ENCODE data around the gene CAMK1D. TPM values are rescaled to one million over a fixed set of nuclear protein-coding genes. Genes with fewer than 3 reads are reported as not detected.
"Not testable (repeated sequence)": the region's sequence is repeated elsewhere in the genome, so short reads cannot be mapped to it uniquely, and the experiment has no call there.

The CAMK1D gene
- total RNA-seq, 1 donor from 2014 or later, result 3.1 TPM

DNA sequence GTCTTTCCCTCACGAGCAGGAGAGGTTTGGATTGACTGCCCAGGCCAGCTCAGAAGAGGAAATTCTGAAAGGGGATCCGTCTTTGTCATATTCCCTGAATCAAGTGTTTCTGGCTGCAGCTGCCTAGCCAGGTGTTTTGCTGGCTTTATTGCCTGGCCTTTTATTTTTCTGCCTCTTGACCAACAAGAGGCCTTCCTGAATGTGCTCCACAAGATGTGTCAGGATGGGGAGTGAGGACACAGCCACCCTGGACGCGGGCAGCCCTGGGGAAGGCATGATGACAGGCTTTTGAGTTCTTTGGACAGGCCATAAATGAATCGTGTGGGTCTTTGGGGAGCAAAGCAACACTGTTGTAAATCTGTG is 163.6 kb downstream of the CAMK1D start:
- DNase-seq (ENCODE audit: low spot score), result no peak

DNA sequence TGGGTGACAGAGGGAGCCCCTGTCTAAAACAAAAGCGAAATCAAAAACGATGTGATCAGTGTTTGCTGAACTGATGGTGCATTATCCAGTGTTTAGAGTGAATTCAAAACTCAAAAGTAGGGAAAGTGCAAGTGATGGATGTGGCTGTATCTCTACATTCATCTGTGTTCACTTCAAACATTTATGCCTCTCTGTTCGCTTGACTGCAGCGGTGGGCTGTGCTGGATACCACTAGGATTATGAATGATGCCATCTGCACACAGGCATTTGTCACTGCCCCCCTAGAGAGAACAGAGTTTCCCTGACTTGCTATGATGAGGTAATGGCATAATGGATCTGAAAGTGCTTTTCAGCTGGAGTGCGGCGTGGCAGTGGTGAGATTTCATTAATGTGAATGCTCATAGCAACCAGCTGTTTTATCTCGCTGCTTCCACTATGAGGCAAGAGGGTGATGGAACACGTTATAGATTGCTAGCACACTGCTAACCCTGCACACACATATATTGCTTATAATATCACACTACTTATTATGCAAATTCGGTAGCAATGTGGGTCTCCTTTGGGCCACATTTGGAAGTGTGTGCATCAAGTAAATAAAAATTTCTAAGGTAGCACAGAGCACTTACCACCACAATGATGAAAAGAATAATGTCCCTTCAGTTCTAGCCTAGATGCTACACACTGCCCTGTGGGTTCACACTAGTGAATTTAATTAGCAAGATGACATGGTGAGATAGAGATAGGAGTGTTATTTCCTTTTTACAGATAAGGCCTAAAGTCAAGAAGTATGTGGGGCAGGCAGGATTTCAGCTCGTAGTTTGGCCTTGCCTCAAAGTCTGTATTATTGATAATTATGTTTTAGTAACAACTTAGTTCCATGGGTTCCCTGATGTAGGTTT is 164.7 kb downstream of the CAMK1D start:
- DNase-seq (ENCODE audit: low spot score), result peak; percentile 24

DNA sequence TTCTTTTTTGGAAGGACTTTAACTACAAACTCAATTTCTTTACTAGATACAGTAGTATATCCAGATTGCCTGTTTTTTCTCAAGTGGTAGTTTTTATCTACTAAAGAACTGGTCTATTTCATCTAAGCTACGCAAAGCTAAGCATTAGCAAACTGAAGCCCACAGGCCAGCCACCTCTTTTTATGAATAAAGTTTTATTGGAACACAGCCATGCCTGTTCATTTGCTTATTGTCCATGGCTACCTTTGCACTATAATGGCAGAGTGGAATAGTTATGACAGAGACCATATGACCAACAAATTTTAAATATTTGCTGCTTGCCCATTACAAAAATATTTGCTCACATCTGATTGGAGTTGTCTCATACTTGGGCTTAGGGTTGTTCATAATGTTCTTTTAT is 168.7 kb downstream of the CAMK1D start:
- peak; percentile 15 for DNase-seq (ENCODE audit: low spot score)

DNA sequence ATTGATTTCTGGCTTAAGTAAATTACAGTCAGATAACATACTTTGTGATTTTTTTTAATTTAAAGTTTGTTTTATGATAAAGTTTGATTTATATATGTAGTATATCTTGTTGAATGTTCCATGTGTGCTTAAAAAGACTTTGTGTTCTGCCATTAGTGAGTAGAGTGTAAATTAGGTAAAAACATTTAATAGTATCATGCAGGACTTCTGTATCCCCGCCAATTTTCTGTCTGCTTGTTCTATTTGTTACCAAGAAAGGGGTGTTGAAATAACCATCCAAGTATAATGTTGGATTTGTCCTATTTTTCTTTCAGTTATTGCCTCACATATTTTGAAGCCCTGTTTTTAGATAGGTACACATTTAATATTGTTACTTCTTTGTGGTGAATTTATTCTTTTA is 172.1 kb downstream of the CAMK1D start:
- no peak for DNase-seq (ENCODE audit: low spot score)

DNA sequence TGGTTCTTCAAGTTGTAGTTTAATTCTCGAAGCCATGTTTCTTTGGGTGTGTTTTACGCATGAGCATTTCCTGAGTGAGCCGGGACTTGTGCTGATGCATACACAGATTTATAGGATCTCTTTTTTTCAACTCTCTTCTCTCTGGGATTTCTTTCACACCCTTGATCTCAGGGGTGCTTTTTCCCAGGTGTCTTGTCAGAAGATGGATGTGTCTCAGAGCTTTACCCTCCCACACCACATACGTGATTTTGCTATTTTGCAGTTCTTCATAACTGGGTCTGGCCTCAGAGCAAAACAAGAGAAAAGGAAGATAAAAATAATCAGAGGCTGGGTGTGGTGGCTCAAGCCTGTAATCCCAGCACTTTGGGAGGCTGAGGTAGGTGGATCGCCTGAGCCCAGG is 177.0 kb downstream of the CAMK1D start:
- no peak for DNase-seq (ENCODE audit: low spot score)

DNA sequence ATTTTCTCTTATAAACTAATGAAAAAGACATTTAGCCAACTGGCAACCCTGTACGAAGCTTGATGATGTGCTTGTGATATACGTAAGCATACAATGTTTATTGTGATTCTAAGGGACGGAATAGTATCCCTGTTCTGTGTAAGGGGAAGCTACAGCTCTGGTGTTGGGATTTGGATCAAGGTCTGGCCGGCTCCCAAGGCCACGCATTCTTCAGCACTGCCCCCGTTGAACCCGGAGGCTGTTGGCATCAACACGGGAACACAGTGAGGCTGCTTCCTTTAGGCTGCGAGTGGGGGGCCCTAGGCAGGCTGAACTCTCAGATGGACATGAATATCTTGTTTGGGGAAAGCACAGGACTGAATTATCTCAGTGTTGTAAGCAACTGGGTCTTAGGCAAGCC is 180.6 kb downstream of the CAMK1D start:
- DNase-seq (ENCODE audit: low spot score), result no peak

DNA sequence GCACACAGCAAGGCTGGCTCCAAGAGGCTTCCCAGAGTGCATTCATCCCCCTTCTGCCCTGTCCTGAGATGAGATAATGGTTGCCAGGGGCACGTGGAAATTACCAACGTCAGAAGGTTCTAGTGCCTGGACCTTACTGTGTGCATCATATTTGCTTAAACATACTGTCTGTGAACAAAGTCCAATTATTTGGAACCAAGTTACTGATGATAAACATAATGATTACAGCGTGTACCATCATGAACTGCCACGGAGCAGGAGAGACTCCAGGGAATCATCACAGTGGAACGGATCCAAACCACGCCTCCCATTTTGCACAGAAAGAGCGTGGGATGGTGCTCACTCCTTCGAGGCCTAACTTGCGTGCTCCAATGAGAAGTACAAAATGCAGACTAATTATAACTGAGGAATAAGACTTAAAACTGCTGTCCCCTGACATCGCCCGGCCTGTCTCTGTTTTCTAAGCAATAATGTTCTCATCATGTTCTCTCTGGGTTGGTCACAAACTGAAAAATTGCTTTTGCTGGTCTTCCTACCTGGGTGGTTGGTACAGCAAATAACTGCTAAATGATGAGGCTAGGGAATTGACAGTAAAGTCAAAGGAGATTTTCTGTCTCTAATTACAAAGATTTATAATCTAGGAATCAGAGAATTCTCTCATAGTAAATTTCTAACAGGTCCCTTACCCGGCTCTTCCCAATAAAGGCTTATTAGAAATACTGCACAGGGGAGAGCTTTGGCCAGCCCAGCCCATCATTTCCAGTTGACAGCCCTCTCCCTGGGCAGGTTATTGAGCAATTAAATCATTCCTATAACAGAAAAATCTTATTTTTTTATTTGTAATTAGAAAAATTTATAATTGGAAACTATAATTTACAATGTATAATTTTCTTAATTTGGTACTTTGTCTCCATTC is 182.2 kb downstream of the CAMK1D start:
- no peak for DNase-seq (ENCODE audit: low spot score)

DNA sequence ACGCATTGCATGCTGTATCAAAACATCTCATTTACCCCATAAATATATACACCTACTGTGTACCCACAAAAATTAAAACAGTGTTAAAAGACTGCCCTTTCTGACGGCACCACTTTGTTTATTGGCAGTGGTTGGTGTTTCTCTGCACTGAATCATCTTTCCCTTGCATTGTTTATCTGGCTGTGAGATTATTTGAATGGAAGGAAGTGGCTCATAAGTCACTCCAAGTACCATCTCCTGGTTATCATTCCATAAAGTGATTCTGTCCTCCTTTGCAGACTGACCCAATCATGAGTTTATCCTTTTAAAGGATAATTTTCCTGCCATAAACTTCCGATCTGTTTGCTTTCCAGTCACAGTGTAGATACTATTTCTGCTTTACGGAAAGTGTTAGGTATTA is 183.8 kb downstream of the CAMK1D start:
- DNase-seq (ENCODE audit: low spot score), result no peak

DNA sequence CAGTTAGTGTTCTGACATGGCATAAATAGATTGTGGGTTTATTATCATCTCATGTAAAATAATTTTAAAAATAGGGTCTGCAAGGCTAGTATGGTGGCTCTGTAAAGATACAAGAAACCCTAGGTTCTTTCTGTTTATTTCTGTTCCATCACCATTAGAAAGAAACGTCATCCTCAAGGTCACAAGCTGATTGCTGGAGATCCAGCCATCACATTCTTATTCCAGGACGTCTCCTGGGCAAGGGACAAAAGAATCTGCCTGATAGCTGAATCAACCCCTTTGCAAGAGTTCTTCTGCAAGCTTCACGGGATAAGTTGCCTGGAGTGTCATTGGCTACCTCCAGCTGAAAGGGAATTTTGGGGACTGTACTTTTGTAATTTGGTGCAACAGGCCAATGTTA is 184.4 kb downstream of the CAMK1D start:
- no peak for DNase-seq (ENCODE audit: low spot score)

DNA sequence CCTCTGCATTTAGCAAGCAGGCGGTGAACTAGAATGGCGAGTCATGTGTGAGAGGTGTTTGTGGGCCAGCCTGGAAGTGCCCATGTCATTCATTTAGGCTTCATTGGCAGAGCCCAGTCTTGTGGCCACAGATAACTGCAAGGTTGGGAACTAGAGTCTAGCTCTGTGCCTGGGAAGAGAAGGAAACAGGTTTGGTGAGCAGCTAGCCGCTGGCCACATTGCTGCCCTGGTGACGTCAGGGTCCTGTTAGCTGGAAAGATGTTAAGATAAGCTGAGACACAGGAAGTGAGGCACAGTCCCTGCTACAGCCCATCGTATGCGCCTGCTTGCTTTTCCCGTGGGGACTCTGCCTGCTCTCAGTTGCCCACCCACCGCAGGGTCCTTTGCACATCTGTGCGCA is 185.5 kb downstream of the CAMK1D start:
- DNase-seq (ENCODE audit: low spot score), result no peak

DNA sequence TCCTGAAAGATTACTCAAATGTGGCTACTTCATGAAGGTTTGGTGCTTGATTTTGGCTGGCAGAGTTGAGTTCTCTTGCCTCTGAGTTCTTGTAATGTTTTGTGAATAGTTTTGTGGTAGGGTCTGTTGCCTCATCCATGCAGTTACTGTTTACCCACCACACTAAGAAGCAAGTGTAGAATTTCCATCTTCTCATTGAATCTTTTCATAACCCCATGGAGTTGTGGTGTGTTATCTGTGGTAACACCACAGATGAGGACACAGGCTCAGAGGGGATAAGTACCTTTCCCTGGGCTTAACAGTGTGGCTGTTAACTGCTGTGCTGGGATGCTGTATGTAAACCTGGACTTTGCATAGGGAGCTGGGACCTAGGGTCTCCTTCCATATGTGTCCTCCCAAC is 186.3 kb downstream of the CAMK1D start:
- no peak for DNase-seq (ENCODE audit: low spot score)

DNA sequence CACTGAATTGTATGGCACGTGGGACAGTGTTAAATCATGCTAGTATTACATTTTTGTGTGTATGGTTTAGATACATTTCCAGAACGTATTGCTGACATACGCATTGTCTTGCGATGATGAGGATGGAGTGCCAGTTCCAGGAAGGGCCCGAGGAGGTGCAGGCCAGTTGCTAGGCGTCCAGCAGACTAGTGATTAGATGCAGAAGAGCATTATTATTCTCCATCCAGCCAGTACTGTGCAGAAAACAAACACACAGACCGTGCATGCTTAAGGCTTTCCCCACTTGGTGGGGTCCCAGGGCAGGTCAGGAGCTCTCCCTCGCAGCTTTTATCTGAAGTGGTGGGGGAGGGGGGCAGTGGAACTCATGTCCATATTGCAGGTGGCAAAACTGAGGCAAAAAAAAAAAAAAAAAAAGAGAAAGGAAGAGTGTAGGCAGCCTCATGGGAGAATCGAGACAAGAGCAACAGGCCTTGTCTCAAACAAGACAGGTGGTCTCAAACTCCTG is 189.2 kb downstream of the CAMK1D start:
- DNase-seq (ENCODE audit: low spot score), result no peak

DNA sequence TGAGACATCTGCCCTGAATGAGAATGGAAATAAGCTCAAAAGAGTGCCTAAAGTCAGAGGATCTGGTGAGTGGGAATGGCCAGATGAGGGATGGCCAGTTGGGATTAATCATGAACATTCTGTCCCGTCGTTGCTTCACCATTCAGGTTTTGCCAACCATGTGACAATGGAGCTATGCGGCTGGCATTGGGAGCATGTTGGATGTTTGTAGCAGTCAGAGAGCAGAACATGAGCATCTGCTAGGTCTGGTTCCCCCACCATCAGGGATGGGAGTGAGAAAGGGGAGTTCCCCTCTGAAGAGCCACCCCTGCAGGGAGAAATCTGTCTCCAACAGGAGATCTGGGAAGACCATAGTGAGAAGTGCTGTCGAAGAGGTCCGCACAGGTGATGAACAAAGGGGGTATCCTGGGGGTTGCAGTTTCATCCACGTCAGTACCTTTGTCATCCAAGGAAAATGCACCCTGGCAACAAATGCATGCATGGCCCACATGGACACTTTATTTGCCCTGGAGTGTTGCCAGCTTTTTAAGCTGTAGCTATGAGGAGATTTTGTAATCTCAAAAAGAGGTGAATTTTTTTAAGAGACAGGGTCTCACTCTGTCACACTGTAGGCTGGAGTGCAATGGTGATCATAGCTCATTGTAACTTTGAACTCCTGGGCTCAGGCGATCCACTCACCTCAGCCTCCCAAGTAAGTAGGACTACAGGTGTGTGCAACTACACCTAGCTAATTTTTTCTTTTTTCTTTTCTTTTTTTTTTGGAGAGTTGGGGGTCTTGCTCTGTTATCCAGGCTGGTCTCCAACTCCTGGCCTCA is 190.2 kb downstream of the CAMK1D start:
- DNase-seq (ENCODE audit: low spot score), result no peak

DNA sequence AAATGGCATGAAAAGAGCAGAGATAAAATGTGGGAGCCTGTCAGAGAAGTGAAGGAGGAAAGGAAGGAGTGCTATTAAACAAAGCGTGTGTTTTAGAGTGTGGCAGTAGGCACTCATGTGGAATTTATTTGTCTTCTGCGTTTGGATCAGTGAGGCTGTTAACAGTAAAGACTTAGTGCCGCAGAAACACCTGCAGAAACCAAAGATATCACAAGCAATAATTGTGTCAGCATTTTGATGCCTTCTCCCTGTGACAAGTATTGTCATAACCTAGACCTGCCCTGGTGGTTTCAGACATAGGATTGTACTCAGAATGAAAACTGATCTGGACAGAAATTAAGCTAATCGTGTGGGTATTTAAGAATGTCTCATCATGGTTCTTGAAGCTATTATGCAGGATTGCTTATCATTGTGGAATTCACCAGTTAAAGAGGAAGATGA is 191.0 kb downstream of the CAMK1D start:
- no peak for DNase-seq (ENCODE audit: low spot score)

DNA sequence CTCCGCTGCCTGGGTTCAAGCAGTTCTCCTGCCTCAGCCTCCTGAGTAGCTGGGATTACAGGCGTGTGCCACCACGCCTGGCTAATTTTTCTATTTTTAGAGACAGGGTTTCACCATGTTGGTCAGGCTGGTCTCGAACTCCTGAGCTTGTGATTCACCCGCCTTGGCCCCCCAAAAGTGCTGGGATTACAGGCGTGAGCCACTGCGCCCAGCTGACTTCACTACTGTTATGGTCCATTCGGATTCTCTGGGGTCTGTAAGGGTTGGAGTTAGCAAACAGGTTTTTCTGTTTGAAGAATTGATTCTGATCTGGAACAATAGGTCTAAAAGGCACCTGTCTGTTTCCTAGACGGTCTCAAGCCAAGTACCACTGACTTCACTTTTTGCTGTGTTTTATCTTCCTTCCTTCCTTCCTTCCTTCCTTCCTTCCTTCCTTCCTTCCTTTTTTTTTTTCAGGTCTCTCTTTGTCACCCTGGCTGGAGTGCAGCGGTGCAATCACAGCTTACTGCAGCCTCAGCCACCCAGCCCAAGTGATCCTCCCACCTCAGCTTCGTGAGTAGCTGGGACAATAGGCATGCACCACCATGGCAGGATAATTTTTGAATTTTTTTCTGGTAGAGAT is 192.2 kb downstream of the CAMK1D start:
- no peak for DNase-seq (ENCODE audit: low spot score)

DNA sequence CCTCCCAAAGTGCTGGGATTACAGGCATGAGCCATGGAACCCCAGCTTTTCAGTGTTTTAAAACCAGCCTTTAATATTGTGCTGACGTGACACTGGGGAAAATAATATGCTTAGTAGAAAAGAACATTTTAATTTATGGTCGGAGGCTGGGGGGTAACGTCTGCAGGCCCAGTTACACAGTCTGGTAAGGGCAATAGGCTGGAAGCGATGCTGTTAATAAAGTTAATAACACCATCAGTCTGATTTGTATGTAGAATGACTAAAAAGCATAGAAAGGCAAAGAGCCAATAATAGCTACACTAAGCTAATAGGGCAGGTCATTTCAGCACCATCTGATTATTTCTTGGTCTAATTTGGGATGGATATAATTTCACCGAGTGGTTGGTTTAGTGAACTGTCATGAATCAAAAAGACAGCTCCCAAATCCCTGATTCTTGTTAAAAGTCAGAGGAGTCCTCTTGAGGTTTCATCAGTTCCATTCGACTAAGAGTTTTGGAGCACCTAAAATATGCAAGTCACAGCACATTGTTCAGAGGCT is 192.9 kb downstream of the CAMK1D start:
- DNase-seq (ENCODE audit: low spot score), result no peak

DNA sequence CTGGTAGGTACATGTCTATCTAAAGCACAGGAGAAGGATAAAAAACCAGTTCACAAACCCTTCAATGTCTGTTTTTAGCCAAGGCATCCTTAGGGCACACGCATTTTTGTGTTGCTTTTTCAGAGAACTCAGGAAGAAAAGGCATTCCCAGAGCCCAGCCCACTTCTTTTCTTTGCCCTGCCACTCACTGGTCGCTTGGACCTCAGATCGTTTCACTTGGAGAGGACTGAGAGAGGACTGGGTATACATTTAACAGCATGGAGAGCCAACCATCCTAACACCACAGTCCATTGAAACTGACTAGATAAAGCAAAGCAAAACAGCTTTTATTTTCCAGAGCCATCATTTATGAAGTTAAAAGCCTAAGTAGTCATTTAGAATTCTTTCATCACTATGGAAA is 194.2 kb downstream of the CAMK1D start:
- DNase-seq (ENCODE audit: low spot score), result no peak

DNA sequence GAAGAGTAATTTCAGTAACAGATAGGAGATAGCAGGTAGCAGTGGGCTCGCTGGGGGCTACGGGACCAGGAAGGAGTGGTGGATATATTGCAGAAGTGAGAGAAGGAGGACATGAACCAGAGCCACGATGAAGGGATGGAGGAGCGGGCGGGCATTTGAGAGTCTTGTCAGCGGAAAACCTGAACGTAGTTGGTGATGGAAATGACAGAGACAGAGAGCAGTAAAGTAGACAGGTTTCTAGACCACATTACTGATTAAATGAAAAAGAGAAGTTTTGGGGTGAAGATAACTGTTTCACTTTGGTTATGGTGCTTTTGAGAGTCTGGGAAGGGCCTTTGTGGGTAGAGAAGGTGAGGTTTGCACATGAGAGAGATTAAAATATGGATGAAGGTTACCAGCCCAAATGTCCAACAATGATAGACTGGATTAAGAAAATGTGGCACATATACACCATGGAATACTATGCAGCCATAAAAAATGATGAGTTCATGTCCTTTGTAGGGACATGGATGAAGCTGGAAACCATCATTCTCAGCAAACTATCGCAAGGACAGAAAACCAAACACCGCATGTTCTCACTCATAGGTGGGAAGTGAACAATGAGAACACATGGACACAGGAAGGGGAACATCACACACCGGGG is 196.9 kb downstream of the CAMK1D start:
- not testable (repeated sequence) for DNase-seq (ENCODE audit: low spot score)

DNA sequence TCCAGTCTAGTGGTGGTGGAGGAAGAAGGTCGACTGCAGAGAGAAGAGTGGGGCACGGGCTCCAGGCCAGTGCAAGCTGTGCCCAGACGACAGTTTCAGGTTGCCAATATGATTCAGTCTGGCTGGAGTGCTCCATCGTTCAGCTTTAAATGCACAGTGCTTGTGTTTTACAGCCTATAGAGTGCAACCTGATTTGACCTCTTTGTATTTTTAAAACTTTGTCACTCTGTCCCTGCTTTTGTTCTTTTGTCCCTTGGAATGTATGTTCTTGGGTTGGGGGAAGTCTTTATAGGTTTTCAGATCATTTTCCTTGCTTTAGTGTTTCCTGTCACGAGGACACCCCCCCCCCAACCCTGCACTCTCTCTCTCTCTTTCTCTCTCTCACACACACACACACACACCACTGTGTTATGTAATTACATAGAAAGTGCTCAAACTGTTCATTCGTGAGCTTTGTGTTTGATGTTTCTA is 198.0 kb downstream of the CAMK1D start:
- DNase-seq (ENCODE audit: low spot score), result no peak

DNA sequence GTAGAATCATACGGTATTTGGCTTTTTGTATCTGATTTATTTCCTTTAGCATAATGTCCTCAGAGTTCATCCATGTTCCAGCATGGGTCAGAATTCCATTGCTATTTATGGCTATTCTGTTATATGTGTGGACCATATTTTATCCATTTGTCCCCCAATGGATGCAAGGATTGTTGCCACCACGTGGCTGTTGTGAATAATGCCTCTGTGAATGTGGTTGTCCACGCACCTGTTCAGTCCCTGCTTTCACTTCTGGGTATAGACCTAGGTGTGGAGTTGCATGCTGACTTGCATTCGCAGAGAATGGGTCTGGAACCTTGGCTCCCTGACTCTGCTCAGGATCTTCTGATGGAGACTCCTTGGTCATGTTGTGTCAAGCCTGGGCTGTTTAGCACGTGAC is 199.9 kb downstream of the CAMK1D start:
- DNase-seq (ENCODE audit: low spot score), result no peak
